GM21381 (cell line): ENCODE data around the gene TANGO6.
"Not testable (repeated sequence)": the region's sequence is repeated elsewhere in the genome, so short reads cannot be mapped to it uniquely, and the experiment has no call there.

ENCODE experiments used
- ATAC-seq: cut with Tn5 transposase; IDR thresholded peaks from one replicate; pipeline ENCODE4 v1.9.1; 2021; ENCODE audit warnings: mild to moderate bottlenecking, moderate library complexity; ENCODE audit not compliant: unreplicated experiment

Gene TANGO6

DNA sequence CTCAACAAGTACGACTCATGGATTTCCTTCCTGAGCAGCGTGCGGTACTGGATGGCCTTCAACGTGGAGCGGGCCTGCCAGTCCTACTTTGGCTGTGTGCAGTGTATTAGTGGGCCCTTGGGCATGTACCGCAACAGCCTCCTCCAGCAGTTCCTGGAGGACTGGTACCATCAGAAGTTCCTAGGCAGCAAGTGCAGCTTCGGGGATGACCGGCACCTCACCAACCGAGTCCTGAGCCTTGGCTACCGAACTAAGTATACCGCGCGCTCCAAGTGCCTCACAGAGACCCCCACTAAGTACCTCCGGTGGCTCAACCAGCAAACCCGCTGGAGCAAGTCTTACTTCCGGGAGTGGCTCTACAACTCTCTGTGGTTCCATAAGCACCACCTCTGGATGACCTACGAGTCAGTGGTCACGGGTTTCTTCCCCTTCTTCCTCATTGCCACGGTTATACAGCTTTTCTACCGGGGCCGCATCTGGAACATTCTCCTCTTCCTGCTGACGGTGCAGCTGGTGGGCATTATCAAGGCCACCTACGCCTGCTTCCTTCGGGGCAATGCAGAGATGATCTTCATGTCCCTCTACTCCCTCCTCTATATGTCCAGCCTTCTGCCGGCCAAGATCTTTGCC, 271.1 kb downstream of the TANGO6 start:
- no peak for ATAC-seq

GRCh38 chr16:69114976-69115355, 271.6 kb downstream of the TANGO6 start:
- no peak for ATAC-seq

DNA sequence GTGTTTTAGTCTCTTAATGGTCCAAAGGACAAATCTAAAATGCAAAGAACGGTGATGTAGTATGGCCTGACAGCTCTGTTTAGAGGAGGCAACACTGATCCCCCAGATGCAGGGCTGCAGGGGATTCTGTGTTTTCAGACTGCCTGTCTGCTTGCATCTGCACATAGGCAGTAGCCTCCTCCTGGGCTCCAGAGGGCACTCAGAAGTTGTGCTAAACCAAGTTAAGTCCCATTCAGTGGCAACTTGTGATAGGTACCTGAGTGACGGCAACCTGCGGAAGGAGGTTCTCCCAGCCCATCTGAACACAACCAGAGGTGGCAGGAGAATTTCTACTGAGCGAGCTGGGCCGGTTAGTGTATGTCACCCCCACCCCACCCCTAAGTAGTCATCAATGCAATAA, 272.0 kb downstream of the TANGO6 start:
- no peak for ATAC-seq

- no peak for ATAC-seq
These were observed 272.5 kb downstream of the TANGO6 start for GRCh38 chr16:69115837-69116236.

DNA sequence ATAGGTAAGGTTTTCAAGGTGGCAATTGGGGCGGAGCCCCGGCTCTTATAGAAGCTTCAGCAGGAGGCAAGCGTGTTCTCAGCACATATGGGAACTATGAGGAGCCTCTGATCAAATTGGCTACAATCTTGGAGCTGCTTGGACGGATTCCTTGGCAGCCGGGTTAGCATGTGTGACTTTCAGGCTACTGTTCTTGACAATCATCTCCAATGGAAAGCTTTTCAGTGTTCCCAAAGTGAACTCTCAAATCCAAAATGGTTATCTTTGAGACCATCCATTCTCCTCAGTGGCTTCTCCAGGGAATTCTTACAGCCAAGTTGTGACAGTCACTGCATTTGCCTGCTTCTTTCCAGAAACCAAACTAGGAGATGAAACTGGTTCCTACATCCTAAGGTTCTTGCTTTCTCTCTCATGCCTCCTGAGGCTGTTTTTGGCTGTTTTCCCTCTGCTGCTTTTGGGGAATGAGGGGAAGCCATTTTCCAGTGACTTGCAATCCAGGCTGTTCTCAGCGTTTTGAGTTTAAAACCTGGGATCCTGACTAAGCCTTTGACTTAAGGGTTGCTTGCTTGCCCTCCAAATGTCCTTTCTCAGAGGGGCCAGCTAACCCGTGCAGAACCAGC, 273.0 kb downstream of the TANGO6 start:
- ATAC-seq: no peak

DNA sequence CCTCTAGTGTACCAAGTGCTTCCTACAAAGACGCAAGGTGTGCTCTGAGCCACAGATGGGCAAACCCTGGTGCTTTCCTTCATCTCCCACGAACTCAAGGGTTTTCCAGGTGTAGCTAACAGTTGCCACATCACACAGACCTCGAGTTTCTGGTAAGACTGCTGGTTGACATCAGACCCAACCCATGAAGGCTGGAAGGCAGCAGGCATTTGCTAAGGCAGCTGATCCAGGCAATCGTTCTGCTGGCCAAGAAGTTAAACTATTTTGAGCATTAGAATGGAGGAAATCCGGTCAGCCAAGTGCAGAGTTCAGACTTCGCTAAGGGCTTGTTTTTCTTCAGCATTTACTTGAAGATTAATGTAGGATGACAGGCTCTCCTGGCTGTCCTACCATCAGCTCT, 273.6 kb downstream of the TANGO6 start:
- no peak for ATAC-seq

DNA sequence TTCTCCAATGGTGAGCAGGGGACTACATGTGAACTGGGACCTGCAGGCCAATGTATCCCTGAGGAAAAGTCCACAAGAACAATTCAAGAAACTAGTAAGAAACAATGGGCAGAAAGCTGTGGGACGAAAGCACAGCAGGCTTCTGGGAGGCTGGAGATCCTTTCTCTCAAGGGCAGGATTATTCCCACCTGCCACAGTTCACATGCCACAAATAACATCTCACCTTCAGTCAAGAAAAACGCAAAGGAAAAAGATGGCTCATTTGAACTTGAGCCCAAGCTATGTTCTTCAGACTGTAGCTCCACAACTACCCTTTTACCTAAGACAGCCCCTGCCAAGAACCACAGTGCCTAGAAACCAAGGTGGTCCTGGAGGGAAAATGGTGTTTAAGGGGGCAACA, 275.1 kb downstream of the TANGO6 start:
- ATAC-seq: no peak

GRCh38 chr16:69118994-69119393, 275.7 kb downstream of the TANGO6 start:
- no peak for ATAC-seq

DNA sequence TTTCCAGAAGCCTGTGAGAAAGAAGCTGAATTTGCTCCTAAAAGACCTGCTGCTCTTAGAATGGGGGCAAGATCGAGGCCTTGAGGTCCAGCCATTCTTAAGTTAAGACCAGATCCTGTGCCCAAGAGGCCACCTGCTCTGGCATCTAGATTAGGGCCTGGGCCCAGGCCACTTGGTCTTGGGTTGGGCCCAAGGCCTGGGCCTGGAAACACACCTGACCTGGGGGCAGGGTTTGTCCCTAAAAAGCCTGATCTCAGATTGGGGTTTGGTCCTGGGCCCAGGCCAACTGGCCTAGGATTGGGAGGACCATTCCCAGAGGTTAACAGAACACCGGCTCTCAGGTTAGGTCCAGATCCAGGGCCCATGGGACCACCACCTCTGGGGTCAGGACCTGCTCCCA, 276.2 kb downstream of the TANGO6 start:
- ATAC-seq: no peak

GRCh38 chr16:69120096-69120664, 276.8 kb downstream of the TANGO6 start:
- no peak for ATAC-seq

DNA sequence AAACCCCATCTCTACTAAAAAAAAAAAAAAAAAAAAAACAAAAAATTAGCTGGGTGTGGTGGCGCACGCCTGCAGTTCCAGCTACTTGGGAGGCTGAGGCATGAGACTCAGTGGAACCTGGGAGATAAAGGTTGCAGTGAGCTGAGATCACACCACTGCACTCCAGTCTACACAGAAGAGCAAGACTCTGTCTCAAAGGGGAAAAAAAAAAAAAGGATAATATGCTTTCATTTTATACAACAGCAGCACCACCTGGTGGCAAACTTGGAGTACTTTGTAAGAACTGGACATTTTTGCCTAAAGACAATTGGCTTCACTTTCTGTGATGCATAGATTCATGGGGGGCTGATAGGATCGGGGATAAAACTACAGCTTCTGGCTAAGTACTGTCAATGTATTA, 280.6 kb downstream of the TANGO6 start:
- ATAC-seq: no peak

- ATAC-seq: not testable (repeated sequence)
These were observed 281.1 kb downstream of the TANGO6 start for GRCh38 chr16:69124406-69124805.

GRCh38 chr16:69124961-69125360, 281.6 kb downstream of the TANGO6 start:
- ATAC-seq: not testable (repeated sequence)

DNA sequence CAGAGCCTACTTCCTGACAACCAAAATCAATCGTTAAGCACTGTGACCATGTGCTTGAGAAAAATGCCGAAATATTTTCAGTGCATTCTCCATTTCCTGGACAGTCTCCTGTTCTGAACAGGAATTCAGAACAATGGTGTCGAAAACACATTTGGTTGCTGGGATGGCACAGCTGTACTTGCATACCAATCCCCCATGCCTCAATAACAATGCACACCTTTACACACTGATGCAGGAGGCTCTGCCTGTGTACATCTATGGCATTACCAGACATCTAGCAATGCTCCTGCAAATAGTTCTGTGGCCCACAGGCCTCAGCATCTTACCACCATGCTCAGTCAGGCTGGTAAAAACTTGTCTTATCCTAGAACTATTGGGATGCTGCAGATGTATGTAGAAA, 282.9 kb downstream of the TANGO6 start:
- ATAC-seq: no peak

DNA sequence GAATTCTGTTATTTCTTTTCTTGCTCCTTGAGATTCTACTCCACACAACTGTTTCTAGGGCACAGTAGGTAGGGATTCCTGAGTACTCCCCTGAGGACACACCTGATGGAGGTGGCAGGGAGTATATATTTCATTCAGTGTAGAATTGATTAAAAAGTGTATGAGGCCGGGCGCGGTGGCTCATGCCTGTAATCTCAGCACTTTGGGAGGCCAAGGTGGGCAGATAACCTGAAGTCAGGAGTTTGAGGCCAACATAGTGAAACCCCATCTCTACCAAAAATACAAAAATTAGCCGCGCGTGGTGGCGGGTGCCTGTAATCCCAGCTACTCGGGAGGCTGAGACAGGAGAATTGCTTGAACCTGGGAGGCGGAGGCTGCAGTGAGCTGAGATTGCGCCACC, 283.5 kb downstream of the TANGO6 start:
- not testable (repeated sequence) for ATAC-seq

GRCh38 chr16:69127966-69128510, 284.7 kb downstream of the TANGO6 start:
- no peak for ATAC-seq

- no peak for ATAC-seq
These were observed 287.1 kb downstream of the TANGO6 start for GRCh38 chr16:69130461-69130860.

DNA sequence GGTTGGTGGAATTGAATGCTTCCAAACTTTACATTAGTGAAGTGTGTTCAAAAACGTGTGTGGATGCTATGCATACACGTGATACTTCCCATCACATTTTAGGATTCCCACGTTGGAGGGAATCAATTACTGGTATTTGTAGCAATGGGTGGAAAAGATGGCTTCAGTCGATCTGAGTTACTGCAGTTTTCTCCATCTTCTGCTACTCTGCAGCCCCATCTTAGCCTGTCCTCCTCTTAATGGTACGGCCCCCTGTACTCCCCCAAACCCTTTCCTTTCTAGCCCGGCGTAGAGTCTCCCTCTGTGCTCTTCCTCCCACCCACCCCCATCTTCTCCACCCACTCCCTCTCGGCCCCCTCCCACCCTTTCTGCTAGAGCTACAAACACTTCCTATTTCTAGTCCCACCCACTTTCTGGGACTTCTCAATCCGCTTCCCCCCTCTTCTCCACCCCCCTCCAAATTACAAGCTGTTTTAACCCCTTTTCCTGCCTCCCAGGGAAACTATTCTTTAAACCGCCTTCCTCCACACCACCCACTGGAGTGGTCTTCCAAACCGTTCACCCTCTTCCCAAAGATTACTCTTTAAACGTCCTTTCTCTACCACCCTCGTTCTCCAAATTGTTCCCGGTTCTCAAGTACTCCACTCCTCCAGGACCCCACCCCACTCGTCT, 288.0 kb downstream of the TANGO6 start:
- no peak for ATAC-seq

DNA sequence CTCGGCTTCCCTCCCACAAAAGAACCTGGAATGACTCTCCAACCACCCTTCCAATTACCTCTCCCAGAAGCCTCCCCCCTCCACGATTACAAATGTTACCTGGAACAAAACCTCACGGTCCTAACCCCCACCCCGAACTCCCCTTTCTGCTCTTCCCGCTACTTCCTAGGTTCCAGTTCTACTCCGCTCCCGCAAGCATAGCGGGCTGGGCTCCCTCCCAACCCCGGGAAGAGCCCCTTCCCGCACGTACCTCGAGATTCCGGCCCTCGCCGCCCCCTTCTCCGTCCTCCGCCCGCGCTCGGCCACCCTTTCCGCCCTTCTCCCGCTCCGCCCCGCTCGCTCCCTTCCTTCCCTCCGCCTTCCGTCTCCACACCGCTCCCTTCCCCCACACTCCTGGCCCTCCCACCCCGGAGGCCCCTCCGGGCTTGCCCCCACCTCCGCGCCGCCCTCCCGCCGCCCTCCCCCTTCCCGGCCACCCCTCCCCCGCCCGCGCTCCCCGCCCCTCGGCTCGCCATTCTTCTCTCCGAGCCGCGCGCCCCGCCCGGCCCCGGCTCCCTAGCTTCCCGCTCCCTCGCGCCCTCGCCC, 288.6 kb downstream of the TANGO6 start:
- ATAC-seq: peak; percentile 42

DNA sequence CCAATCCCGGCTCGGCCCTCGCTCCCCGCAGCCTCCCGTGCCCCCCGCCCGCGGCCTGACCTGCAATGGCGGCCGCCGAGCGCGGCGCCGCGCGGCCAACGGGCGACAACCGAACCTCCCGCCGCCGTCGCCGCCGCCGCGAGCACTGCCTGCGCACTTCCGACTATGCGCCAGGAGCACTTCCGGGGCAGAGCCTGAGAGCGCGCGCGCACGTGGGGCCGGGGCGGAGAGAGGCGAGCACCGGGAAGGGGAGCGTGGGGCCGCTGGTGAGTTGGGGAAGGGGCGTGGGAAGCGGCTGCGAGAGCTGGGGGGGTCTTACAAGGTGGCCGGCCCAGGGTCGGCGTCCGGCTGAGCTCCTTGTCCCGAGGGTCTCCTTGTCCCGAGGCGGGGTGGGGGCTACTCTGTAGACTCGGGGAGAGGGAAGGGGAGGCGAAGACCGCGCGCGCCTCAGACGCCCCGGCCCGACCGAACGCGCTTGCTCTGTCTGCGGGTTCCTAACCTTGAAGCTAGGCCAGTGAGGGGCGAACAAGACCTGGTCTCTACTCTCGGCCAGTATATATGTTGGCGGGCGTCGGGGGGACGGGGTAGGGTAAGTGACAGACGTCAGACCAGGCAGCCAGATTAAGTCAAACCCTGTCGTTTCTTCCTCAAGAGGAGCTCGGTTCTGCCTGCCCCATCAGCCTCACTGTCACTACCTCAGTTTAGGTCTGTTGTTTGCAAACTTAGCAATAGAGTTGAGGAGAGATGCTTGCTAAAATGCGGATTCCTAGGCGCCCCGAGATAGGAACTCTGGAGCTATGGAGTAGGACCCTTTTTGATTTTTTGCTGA, 289.3 kb downstream of the TANGO6 start, which contains the start of the genes CHTF8 and UTP4:
TSS of gene CHTF8 (minus strand) at position 165 of the 829 bp plus-strand sequence. CDS start 11,130 bp downstream, outside the sequence.
TSS of gene UTP4 (plus strand) at position 226 of the 829 bp plus-strand sequence. CDS start 811 bp downstream, outside the sequence.
- peak; percentile 87 for ATAC-seq
